Suppressor macrophage (primary cell): Measurements from ENCODE around the gene REPIN1.
A peak's percentile ranks its signal among the peaks of the same experiment; 100 is the strongest.

Source experiments
- DNase-seq, 4 experiments: peaks; one replicate each; pipeline ENCODE4 v3.0.0-alpha.2; 2020 to 2022

REPIN1 gene

DNA sequence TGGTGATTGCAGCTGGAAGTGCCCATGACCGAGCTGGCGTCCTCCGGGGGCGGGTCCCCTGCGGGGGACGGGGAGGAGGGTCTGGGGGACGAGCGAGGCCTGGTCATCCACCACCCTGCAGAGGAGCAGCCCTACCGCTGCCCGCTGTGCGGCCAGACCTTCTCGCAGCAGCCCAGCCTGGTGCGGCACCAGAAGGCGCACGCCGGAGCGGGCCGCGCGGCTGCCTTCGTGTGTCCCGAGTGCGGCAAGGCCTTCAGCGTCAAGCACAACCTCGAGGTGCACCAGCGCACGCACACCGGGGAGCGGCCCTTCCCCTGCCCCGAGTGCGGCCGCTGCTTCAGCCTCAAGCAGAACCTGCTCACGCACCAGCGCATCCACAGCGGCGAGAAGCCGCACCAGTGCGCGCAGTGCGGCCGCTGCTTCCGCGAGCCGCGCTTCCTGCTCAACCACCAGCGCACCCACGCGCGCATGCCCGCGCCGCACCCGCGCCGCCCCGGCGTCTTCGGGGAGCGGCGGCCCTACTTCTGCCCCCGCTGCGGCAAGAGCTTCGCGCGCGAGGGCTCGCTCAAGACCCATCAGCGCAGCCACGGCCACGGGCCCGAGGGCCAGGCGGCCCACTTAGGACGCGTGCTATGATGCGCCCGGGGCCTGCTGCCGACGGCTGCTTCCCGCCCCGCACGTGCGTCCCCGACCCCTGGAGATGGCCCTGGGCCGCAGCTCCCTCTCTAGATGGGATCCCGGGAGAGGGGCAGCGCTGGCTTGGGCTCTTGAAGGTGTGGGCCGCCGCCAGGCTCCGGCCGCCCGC is 39.2 kb downstream of the REPIN1 start:
- DNase-seq: no peak

GRCh38 chr7:150408393-150409299 is 40.0 kb downstream of the REPIN1 start:
- no peak for DNase-seq

GRCh38 chr7:150409300-150410030 is 40.8 kb downstream of the REPIN1 start:
- no peak for DNase-seq

DNA sequence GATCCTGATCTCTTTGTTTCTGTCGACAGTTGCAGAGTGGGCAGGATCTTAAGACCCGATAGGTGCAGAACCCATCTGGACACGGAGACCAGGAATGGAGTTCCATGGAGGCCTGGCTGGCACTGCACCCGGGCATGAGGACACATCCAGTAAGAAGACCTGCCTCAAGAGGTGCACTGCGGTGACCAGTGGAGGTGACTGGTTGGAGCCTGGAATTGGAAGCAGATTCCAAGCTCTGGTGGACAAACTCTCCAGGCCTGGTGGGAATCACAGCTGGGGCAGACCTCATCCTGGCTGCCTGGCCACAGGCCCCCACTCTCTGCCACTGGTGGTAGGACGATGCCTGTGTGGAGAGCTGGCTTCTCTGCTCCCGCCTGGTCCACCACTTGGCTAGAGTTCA is 41.5 kb downstream of the REPIN1 start:
- no peak for DNase-seq

- no peak for DNase-seq
Measured at GRCh38 chr7:150410680-150411346, 42.2 kb downstream of the REPIN1 start.

DNA sequence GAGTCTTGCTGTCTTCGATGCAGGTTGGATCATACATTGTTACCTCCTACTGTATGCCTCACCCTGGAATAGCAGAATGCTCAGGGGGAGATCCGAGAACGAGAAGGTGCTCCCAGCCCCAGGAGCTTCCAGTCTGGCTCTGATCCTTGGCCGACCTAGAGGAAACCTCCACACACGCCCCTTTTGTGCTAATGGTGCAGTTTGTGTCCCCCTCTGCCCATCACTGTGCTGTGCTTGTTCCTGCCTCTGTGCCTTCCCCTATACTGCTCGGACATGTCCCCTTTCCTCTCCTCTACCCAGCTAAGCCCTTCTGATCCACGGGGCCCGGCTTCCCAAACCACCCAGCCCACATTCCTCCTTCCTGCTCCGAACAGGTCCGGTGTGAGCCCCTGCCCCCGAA is 43.0 kb downstream of the REPIN1 start:
- DNase-seq: no peak

DNA sequence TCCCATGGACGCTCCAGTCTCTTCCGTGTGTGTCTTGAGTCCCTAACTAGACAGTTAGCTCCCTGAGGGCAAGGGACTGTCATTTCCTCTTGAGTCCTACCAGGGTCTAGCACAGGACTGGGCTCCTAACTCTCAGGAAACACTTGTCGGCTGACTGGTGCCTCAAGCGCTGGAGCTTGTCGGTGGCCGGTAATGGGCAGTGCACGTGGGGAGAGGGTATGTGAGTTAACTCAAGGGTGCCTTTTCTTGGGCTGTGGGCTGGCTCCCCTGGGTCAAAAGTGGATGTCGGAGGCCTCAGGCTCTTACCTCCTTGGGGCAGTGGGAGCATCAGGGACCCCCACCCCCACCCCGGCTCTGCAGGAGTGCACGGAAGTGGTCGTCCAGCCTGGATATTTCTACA is 43.4 kb downstream of the REPIN1 start:
- DNase-seq: no peak

DNA sequence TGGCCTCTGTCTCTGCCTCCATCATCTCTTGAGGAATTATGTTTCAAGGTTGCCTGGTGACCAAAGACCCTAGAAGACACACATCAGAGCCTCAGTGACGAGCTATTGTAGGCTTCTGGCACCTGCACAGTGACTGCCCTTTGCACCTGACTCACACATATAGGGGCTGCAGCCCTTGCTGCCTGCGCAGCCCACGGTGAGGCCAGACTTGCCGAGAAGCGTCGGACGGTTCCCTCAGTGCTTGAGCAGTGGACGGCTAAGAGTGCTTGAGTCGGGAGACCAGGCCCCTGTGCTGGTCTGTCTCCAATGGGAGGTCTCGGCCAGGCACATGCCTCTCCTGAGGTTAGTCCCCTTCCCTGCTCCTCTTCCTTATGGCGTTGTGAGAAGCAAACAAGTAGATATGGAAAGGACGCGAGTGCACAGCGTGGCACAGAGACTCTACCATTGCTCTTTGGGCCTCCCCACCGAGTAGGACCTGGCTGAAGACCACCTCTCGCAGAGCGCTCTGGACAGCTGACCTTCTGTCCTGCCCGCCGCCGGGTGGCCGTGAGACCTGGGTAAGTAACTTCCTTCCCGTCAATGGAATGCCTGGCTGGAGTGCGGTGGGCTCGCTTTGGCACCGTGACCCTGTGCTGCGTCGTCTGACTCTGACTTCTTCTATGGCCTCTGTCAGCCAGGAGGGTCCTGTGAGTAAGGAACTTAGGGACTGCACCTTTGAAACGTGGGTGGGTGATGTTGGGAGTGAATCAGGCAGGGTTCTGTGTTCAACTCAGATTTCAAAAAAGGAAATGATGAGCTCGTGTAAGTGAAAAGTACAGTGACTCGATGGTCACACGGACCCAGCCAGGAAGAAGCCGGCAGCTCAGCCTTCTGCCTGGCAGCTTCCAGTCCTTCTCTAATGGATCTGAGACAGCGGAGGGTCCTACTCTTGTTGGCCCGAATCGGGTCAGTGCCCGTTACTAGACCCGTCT is 44.2 kb downstream of the REPIN1 start:
- DNase-seq: peak; percentile 16 to 65 (median 52)

- DNase-seq: no peak
Measured at GRCh38 chr7:150413640-150414081, 45.0 kb downstream of the REPIN1 start.

DNA sequence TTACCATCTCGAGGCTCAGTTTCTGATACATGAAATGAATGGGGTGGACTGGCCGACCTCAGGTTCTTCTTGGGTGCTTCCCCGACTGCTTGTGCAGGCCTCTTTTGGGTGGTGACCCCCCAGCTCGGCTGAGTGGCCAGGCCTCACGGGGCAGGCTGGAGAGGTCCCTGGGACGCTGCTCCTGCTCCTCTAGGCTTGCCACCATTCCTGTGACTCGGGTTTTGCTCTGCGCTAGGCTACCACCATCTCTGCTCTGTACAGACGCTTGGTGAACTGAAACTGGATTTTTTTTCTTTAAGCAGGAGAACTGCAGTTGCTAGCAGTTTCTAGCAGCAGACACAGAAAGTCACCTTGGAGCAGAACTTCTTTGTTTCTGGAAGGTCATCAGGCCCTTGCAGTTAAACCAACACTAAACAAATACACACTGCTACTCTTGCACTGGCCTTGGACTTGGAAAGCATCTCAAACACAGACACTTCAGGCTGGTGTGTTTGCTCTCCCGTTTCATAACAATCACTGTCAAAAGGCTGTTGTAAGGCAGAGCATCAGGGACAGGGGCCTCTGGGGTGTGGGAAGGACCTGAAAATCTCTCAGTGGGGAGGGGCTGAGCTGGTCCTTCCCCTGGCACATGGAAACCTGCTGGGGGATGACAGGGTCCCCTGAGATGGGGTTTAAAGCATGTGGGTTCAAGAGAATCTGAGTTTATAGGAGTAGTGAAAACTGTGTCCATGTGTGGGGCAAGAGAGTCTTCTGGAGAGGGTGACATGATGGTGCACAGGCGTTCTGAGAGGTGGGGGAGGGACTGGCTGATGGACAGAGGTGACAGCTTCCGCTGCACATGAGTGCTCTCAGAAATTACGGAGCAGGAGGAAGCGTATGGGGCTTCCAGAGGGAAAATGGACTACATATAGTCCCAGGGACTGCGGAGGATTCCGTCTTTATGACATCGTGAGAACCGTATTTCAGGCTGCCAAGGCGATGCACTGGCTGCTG is 46.8 kb downstream of the REPIN1 start:
- DNase-seq: no peak

DNA sequence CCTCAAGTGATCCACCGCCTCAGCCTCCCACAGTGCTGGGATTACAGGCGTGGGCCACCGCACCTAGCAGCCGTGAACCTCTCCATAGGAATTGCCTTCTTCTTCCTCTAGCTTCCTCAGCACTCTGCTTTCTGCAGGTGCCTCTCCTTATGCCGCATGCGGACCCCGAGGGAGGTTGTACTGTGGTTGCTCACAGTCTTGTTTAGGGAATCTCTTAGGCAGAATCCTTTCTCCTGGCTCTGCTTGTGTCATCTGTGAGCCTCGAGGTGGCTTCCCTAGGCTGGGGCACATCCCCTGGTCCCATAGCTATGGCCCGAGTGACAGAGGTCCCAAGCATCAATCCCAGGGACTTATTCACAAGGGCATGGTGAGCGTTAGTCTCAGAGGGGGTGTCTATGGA is 48.6 kb downstream of the REPIN1 start:
- DNase-seq: no peak

GRCh38 chr7:150417863-150418262 is 49.2 kb downstream of the REPIN1 start:
- DNase-seq: no peak

- DNase-seq: no peak
Measured at GRCh38 chr7:150420242-150420641, 51.6 kb downstream of the REPIN1 start.

GRCh38 chr7:150420987-150421674 is 52.5 kb downstream of the REPIN1 start:
- DNase-seq: peak; percentile 81 to 91 (median 88)

GRCh38 chr7:150421831-150422230 is 53.2 kb downstream of the REPIN1 start:
- DNase-seq: no peak
